Measurements from ENCODE around the gene PTPRN2. TPM values are rescaled to one million over a fixed set of nuclear protein-coding genes. Genes with fewer than 3 reads are reported as not detected.

PTPRN2 gene
- total and polyA plus RNA-seq, 2 of the 8 experiments (the other 6 are each of a cell fraction or from before 2014, with no cell fraction given), result 2.6 to 4.5 TPM

DNA sequence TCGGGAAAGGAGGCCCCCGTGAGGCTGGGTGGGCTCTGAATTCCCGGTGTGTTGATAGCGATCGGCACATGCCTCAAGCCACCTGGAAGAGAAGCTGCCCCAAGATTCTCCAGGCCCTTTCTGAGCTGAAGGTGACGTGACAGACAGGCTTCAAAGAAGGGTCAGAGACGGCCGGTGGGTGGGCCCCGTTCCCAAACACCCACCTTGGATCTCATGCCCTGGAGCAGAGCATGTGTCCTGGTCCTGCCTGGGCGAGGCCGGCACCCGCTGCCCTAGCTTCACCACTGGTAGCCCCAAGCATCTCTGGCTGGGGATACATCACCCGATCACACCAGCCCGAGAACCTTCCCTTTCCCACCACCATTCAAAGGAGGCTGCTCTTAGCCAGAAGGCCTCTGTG lies 851.8 kb downstream of the PTPRN2 start (continued):
- TF ChIP-seq SIX5 (IDR thresholded peaks at IDR 0.05; ENCODE audit: low read depth, low read length) (no peak), BACH1 (IDR thresholded peaks at IDR 0.05; ENCODE audit: low read length) (no peak), CBX5 (IDR thresholded peaks at IDR 0.05; ENCODE audit: low read depth, low read length) (no peak), POLR2AphosphoS5 (IDR thresholded peaks at IDR 0.05; ENCODE audit: low read depth, low read length) (no peak)
- TF ChIP-seq, protein P1, sequence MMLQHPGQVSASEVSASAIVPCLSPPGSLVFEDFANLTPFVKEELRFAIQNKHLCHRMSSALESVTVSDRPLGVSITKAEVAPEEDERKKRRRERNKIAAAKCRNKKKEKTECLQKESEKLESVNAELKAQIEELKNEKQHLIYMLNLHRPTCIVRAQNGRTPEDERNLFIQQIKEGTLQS (IDR thresholded peaks at IDR 0.05; ENCODE audit: insufficient read depth, low read depth, low read length), result no peak

Measured in H1 (cell line).